HG03354 (cell line): ENCODE measurements around the gene NGFR.

Experiments used
- ATAC-seq: cut with Tn5 transposase; IDR thresholded peaks from one replicate; pipeline ENCODE4 v1.9.1; 2021; ENCODE audit warnings: mild to moderate bottlenecking; ENCODE audit not compliant: unreplicated experiment, poor library complexity, severe bottlenecking

The NGFR gene, protein sequence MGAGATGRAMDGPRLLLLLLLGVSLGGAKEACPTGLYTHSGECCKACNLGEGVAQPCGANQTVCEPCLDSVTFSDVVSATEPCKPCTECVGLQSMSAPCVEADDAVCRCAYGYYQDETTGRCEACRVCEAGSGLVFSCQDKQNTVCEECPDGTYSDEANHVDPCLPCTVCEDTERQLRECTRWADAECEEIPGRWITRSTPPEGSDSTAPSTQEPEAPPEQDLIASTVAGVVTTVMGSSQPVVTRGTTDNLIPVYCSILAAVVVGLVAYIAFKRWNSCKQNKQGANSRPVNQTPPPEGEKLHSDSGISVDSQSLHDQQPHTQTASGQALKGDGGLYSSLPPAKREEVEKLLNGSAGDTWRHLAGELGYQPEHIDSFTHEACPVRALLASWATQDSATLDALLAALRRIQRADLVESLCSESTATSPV

DNA sequence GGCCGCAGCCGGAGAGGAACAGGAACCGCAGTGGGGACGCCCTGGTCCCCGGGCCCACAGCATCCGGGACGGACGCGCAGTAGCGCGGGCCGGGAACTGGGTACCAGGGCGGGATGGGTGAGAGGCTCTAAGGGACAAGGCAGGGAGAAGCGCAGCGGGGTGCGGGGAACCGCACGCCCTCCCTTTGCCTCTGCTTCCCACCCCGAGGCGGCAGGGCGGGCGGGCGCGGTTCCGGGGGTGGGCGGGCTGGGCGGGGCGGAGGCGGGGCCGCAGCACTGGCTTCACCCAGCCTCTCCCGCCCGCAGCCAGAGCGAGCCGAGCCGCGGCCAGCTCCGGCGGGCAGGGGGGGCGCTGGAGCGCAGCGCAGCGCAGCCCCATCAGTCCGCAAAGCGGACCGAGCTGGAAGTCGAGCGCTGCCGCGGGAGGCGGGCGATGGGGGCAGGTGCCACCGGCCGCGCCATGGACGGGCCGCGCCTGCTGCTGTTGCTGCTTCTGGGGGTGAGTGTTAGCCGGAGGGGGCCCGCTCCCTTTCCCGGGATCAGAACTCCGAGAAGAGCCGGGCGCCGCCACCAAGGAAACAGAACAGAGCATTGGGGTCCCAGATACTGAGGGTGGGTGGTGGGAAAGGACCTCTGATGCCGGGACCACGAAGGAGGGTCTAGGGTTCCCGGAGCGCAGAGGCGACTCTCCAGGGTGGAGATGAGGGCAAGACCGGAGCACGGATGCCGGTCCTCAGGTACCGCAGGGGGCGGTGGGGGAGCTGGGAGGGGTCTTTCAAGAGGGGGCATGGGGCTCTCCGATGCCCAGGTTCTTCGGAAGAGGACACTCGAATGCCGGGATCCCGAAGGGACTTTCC, at the start of gene NGFR:
Gene NGFR, plus strand, starts transcription at position 308 of the 856 bp plus-strand sequence. Its CDS starts 125 bp downstream, at position 433.
- ATAC-seq = no peak

DNA sequence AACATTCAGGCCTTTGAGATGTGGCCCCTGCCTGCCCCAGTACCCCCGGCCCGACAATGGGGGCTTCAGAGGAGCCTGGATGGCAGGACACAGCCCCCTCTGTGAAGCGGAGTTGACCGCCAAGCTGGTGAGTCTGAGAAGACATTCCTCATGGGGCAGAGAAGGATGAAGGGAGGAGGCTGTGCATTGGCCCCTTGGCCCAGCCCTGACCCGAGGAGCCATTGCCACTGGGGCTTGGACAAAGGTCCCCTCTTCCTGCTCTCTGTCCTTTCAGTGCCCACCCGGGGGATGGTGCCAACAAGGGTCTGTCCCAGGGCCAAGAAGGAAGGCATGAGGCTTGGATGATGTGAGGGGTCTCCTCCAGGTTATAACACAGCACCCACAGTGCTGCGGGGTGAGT, 49.5 kb upstream of the NGFR start:
- no peak for ATAC-seq

DNA sequence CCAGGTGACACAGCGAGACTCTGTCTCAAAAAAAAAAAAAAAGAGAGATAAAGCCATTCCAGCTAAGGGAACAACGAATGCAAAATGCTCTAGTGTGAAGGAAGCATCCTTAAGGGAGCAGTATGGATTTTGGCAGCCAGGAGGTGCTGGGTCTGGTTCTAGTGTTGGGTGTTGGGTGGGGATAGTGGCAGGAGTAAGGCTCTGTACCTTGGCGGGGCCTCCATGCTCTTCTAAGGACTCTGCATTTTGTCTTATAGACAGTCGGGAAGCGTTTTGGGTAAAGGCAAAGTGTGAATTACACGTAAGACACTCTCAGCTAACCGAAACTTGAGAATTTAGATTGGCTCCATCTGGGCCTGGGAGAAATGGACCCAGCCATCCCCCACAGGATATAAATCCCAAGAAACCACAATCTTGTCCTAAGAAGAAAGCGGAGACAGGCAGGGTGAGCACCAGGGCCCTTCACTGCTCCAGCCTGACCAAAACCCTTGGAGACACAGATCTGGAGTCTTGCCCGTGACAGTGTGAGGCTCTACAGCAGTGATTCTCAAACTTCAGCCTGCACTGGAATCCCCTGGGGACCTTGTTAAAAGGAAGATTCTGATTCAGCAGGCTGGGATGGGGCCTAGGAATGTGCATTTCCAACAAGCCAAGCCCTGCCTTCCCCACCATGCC, 47.3 kb upstream of the NGFR start:
- ATAC-seq = no peak

- no peak for ATAC-seq
Observed at GRCh38 chr17:49450181-49450580, 44.9 kb upstream of the NGFR start.

- ATAC-seq = no peak
Observed at GRCh38 chr17:49450735-49451134, 44.4 kb upstream of the NGFR start.

DNA sequence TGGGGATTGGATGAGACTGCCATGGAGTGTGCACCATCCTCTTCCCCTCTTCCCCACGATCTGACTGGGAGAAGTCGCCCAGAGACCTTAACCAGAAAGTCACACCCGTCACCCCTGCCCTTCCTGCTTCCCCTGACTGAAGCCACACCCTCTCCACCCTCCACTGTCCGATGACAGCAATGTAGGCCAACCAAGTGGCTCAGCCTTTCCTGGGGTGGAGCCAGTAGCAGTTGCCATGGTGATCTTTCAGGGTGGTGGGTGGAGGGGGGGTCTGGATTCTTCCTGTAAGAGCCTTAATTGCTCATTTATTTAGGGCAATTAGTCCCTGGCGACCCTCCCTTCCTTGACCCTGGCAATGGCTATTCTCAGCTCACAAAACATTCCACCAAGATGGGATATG, 42.9 kb upstream of the NGFR start:
- no peak for ATAC-seq

GRCh38 chr17:49452661-49453060, 42.4 kb upstream of the NGFR start:
- ATAC-seq = no peak

DNA sequence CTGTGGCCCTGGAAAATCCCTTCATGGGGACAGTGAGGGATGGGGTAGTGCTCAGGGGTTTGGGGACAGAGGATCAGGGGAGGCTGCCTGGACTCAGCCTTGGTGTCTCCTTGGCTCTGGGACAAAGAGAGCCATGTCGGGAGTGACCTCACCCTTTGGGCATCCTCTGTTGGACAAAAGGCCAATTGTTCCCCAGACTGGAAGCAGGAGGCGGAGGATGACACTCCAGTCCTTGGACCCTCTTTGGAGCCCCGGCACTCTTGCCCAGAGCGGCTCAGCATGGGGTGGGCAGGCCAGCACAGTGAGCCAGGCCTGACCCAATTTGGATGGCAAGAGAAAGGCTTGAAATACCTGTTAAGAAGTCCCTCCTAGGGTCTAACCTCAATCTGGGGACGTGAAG, 41.0 kb upstream of the NGFR start:
- ATAC-seq = no peak

DNA sequence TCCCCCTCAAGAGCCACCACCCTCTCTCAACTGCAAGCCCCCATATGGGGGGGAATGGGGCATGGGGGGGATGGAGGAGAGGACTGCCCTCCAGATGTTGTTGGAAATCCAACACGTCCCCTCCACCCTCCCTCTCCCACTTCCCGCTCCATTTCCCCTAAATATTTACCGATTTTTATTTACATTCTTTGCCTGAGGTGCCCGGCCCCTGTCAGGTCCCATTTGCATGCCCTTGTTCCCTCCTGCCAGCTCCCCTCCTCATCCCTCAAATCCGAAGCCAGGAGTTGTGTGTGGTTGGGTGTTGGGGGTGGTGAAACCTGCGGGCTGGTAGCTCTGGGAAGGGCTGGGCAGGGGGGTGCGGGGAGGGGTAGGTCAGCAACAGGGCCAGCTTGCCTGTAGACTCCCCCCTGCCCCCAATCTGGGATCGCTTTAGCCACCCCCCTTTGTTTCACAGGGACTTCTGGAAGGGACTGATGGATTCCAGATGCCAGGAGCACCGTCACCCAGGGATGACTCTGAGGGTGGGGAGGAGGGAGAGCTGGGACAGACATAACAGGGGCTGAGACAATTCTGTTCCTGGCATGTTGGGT, 39.7 kb upstream of the NGFR start:
- ATAC-seq = no peak

DNA sequence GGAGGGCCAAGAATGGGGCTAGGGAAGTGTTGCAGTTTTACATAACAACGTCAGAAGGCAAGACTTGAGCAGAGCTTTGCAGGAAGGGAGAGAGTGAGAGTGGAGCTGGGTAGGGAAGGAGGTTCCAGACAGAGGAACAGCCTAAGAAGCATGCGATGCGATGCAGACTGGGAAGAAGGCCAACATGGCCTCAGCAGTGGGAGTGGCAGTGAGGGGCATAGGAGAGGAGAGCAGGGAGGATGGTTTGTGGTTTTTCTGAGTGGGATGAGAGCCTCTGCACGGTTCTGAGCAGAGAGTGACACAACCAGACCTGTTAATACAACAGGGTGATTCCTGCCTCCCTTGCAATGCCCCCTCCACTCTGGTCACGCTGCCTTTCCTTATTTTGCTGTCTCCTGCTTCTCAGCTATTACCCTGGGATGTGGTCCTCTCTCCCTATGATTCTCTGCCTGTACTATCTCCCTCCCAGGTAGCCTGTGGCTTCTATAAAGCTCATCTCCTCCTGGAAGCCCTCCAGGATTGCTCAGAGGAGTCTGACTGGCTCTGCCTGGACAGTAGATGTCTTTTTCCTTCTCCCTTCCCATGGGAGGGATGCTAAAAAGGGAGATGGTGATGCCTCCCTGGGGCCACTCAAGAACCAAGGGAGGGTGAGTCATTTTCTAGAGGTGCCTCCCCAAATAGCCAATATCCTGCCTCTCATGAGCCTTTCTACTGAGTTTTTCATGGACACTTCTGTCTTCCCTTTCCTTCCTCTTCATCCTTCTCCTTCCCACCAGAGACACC, 38.7 kb upstream of the NGFR start:
- ATAC-seq = no peak

DNA sequence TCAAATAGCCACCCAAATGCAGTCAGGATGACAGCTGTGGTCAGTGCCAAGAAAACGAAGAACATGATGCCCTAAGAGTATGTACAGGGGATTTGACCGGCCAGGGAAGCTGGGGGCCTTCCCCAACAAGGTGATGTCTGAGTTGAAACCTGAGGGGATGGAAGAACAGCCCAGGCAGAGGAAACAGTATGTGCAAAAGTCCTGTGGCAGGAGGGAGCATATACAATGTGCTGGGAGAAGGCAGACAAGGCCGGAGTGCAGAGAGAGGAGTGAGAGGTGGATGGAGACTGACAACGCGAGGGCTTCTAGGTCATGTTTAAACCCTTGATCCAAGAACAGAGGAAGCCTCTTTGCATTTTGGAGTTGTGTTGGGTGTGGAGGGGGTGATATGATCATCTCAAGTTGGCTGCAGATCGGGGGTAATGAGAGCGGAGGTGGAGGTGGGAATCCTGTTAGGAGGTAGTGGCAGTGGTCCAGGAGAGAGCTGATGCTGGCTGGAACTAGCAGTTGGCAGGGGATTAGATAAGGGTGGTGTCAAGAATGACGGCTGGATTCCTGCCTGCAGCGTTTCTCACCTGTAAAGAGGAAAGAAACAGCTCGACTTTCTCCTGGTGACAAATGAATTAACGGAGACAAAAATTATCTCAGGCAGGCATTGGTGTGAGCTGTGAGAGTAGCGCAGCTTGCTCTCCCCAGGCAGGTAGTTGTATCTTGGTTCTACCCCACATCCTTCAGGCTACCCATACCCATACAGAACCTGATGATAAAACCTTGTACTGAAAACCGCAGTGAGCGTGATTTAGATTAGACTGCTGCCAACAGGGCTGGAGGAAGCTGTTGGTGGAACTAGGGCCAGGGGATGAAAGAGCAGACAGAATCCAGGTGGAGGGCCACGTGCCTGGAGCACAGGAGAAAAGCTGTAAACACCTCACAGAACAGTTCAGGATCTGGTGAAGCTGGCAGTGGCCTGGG, 37.2 kb upstream of the NGFR start:
- no peak for ATAC-seq

- ATAC-seq = no peak
Observed at GRCh38 chr17:49459401-49459984, 35.6 kb upstream of the NGFR start.

DNA sequence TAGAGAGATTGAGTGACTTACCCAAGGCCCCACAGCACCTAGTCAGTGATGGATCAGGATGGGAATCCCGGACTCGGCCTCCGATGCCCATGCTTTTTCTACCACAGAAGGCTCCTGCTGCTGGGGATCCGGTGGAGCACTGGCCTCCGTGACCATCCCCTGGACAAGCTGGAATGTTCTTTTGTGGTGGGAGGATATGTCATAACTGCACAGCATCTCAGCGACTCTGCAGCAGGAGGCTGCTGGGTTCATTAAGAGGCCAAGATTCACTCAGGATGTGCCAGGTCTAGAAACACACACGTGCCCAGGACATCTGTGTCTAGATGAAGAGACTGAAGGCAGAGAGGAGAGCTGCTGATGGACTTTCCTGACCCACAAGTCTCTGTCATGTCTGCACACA, 34.7 kb upstream of the NGFR start:
- no peak for ATAC-seq

DNA sequence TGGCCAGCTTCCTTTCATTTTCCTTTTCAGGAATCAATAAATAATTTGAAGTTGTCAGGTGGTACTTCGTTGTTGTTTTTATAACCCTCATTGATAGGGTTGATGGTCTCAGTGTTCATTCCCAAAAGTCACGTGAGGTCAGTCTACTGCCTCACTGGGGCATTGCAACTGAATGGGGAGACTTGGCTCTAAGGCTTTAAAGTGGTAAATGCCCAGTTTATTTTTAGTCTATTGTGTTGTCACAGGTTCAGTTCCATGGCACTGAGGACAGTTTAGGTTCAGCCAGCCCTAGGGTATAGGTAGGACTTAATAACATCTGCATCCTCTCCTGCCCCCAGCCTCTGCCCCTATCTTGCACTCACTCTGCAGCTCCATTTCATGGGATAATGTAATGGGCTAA, 33.5 kb upstream of the NGFR start:
- ATAC-seq = no peak

GRCh38 chr17:49464049-49464448, 31.0 kb upstream of the NGFR start:
- no peak for ATAC-seq

DNA sequence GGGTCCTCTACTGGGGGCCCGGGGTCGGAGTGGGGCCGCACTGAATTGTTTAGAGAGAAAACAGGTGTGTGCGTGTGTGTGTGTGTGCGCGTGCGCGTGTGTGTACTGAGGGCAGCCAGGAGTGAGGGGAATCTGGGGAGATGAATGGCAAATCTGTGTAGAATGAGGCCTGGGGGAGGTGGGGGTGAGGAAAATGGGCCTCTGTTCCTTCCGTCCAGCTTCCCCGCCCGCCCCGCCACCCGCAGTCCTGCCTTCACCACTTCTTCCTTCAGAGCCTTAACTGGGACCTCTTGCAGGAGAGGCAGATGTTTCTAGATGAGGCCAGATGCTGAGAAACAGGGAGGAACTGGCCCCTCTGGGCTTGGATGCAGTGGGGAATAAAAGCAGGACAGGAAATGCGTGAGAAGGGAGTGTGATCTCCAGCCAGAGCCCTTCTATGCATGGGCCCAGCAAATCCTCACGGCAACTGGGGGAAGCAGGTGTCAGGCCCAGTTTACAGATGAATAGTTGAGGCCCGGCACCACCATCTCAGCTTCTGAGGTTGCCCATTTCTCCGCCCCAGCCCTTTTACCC, 29.7 kb upstream of the NGFR start:
- ATAC-seq = no peak

DNA sequence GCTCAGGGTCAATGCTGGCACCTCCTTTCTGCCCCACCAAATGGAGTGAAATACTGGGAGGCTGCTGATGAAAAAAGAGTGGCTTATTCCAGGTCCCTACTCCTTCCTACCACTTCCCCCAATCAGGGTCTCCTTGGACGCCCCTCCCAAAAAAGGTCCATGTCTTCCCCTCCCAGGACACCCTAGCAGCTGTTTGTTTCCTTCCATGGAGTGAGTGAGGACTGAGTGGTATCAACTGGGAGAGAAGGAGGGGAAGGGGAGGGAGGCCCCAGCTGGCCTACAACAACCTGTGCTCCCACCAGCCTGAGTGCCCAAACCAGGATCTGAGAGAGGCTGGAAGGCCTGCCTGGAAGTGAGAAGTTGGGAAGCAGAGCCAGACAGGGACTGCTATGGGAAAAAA, 28.7 kb upstream of the NGFR start:
- no peak for ATAC-seq

DNA sequence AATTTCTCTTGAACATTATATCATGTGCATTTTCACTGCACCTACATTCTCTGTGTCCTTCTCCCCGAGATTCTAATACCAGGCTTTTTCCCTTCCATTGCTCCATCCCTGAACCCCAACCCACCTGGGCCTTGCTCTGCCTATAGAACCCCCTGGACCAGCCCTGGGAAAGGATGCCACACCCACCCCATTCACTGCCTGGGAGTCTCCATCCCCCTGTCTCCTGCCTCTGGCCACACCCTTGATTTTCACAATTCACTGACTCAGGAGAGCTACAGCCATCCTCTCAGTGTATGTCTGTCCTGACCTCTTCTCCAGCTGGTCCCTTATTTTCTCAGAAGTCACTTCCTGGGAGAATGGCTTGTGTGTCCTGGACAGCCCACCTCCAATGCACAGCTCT, 27.9 kb upstream of the NGFR start:
- no peak for ATAC-seq
